Activated CD4-positive, alpha-beta memory T cell treated with anti-CD3 and anti-CD28 coated beads for 36 hours (primary cell): ENCODE data around the gene CRY2. TPM values are rescaled to one million over a fixed set of nuclear protein-coding genes. Genes with fewer than 3 reads are reported as not detected.

Experiments
- CTCF ChIA-PET: fragments of 350-600 bp; sonication (Branson Sonifier 250); formaldehyde crosslinking; loops from one replicate; lab custom pipeline; 2021; ENCODE audit warnings: antibody characterized with exemption, inconsistent platforms; lab: Charles Lee
- POLR2A ChIA-PET: fragments of 350-600 bp; sonication (Branson Sonifier 250); formaldehyde crosslinking; loops from one replicate; lab custom pipeline; 2021; ENCODE audit warnings: antibody characterized with exemption; lab: Charles Lee
- DNase-seq: peaks from one replicate; pipeline ENCODE4 v3.0.0-alpha.2; 2020
- H3K27ac Mint-ChIP-seq: one replicate; pipeline ENCODE4 v1.8.0; 2021; ENCODE audit warnings: mixed read lengths
- H3K27me3 Mint-ChIP-seq: one replicate; pipeline ENCODE4 v1.8.0; 2021; ENCODE audit warnings: mixed read lengths
- H3K36me3 Mint-ChIP-seq: one replicate; pipeline ENCODE4 v1.8.0; 2021; ENCODE audit warnings: mixed read lengths
- H3K4me1 Mint-ChIP-seq: one replicate; pipeline ENCODE4 v1.8.0; 2021; ENCODE audit warnings: low read depth, mixed read lengths
- H3K4me3 Mint-ChIP-seq: one replicate; pipeline ENCODE4 v1.8.0; 2021; ENCODE audit warnings: mild to moderate bottlenecking, mixed read lengths
- H3K9me3 Mint-ChIP-seq: one replicate; pipeline ENCODE4 v1.8.0; 2021; ENCODE audit warnings: mixed read lengths
- intact Hi-C: fragments of 100-400 bp; cut with micrococcal nuclease; formaldehyde crosslinking; loops from one replicate; pipeline ENCODE4 v1.15.1; 2023
- total RNA-seq, 2 experiments: library from RNA; stranded (reverse); gene quantifications; one replicate each; pipeline ENCODE4 v1.2.3, GENCODE V29; 2021

CRY2 gene
- total RNA-seq, 2 experiments from 2014 or later = 12.1 to 13.4 TPM

GRCh38 chr11:45927332-45927683, 80.0 kb downstream of the CRY2 start:
- Mint-ChIP-seq H3K4me1 (peaks cover 39% of the 10 kb centered on the region), H3K9me3 (no peaks in the 10 kb centered on the region), H3K36me3 (no peaks in the 10 kb centered on the region), H3K27ac (no peak overlapping the region), H3K27me3 (peaks cover 8% of the 10 kb centered on the region), H3K4me3 (no peak overlapping the region)
- POLR2A ChIA-PET = interaction anchor here (2.2 kb wide), 1 partner anchor 9 kb away, joined by 7 read pairs; the partner anchor contains the start of gene PEX16
- intact Hi-C loops = no loop called here
- CTCF ChIA-PET = interaction anchor here (0.7 to 2.6 kb wide), 2 partner anchors 38 to 84 kb away, joined by 3 to 9 read pairs; no protein-coding TSS in a partner anchor
- DNase-seq = no peak

- DNase-seq = no peak
- Mint-ChIP-seq H3K27me3 (peaks cover 8% of the 10 kb centered on the region), H3K27ac (no peak overlapping the region), H3K36me3 (no peaks in the 10 kb centered on the region), H3K4me1 (peaks cover 39% of the 10 kb centered on the region), H3K4me3 (no peak overlapping the region), H3K9me3 (no peaks in the 10 kb centered on the region)
- ChIA-PET CTCF (interaction anchor here (0.7 to 2.6 kb wide), 2 partner anchors 38 to 85 kb away, joined by 3 to 9 read pairs; no protein-coding TSS in a partner anchor), POLR2A (interaction anchor here (2.2 kb wide), 1 partner anchor 10 kb away, joined by 7 read pairs; the partner anchor contains the start of gene PEX16)
- intact Hi-C loops = no loop called here
Observed at GRCh38 chr11:45927684-45928413, 80.6 kb downstream of the CRY2 start.

- Mint-ChIP-seq H3K27me3 (peaks cover 5% of the 10 kb centered on the region), H3K4me3 (no peak overlapping the region), H3K27ac (no peak overlapping the region), H3K4me1 (peaks cover 36% of the 10 kb centered on the region), H3K36me3 (peaks cover 3% of the 10 kb centered on the region), H3K9me3 (no peaks in the 10 kb centered on the region)
- ChIA-PET POLR2A (interaction anchor here (2.2 kb wide), 1 partner anchor 11 kb away, joined by 7 read pairs; the partner anchor contains the start of gene PEX16), CTCF (interaction anchor here (2.2 kb wide), 1 partner anchor 78 kb away, joined by 9 read pairs; no protein-coding TSS in a partner anchor)
- DNase-seq = no peak
- intact Hi-C loops = no loop called here
Observed at GRCh38 chr11:45928535-45929215, 81.4 kb downstream of the CRY2 start.

- peak overlapping the region; percentile 75 for H3K27ac Mint-ChIP-seq
- intact Hi-C loops = no loop called here
- peaks cover 33% of the 10 kb centered on the region for H3K4me1 Mint-ChIP-seq
- no peaks in the 10 kb centered on the region for H3K9me3 Mint-ChIP-seq
- no peak for DNase-seq
- no peak overlapping the region for H3K4me3 Mint-ChIP-seq
- H3K27me3 Mint-ChIP-seq = no peaks in the 10 kb centered on the region
- POLR2A ChIA-PET = no interaction called here
- CTCF ChIA-PET = interaction anchor here (0.8 to 2.2 kb wide), 4 partner anchors 8 to 87 kb away, joined by 3 to 9 read pairs (median 4); no protein-coding TSS in a partner anchor
- H3K36me3 Mint-ChIP-seq = peaks cover 4% of the 10 kb centered on the region
Observed at GRCh38 chr11:45929486-45930030, 82.3 kb downstream of the CRY2 start.

- ChIA-PET POLR2A (no interaction called here), CTCF (interaction anchor here (0.8 to 2.2 kb wide), 5 partner anchors 9 to 1003 kb away, joined by 3 to 9 read pairs (median 4); no protein-coding TSS in a partner anchor)
- Mint-ChIP-seq H3K36me3 (peaks cover 4% of the 10 kb centered on the region), H3K27ac (peak overlapping the region; percentile 75), H3K27me3 (no peaks in the 10 kb centered on the region), H3K4me3 (no peak overlapping the region), H3K4me1 (peaks cover 33% of the 10 kb centered on the region), H3K9me3 (no peaks in the 10 kb centered on the region)
- intact Hi-C loops = no loop called here
- DNase-seq = peak; percentile 66
Observed at GRCh38 chr11:45930031-45930794, 82.9 kb downstream of the CRY2 start.

GRCh38 chr11:45930951-45931570, 83.8 kb downstream of the CRY2 start:
- no peaks in the 10 kb centered on the region for H3K9me3 Mint-ChIP-seq
- ChIA-PET CTCF (interaction anchor here (0.8 to 2.2 kb wide), 5 partner anchors 34 to 1004 kb away, joined by 3 to 9 read pairs (median 4); no protein-coding TSS in a partner anchor), POLR2A (no interaction called here)
- no peaks in the 10 kb centered on the region for H3K27me3 Mint-ChIP-seq
- H3K4me1 Mint-ChIP-seq = peaks cover 33% of the 10 kb centered on the region
- DNase-seq = no peak
- intact Hi-C loops = no loop called here
- peak overlapping the region; percentile 75 for H3K27ac Mint-ChIP-seq
- H3K36me3 Mint-ChIP-seq = peaks cover 4% of the 10 kb centered on the region
- no peak overlapping the region for H3K4me3 Mint-ChIP-seq

- peaks cover 6% of the 10 kb centered on the region for H3K36me3 Mint-ChIP-seq
- no peak for DNase-seq
- ChIA-PET CTCF (interaction anchor here (1.5 kb wide), 1 partner anchor 33 kb away, joined by 3 read pairs; no protein-coding TSS in a partner anchor), POLR2A (no interaction called here)
- peak overlapping the region; percentile 8 for H3K27ac Mint-ChIP-seq
- no peak overlapping the region for H3K4me3 Mint-ChIP-seq
- intact Hi-C loops = no loop called here
- no peaks in the 10 kb centered on the region for H3K9me3 Mint-ChIP-seq
- no peaks in the 10 kb centered on the region for H3K27me3 Mint-ChIP-seq
- peaks cover 33% of the 10 kb centered on the region for H3K4me1 Mint-ChIP-seq
Observed at GRCh38 chr11:45931739-45932138, 84.5 kb downstream of the CRY2 start.

GRCh38 chr11:45932217-45932616, 84.9 kb downstream of the CRY2 start:
- H3K9me3 Mint-ChIP-seq = no peaks in the 10 kb centered on the region
- peaks cover 30% of the 10 kb centered on the region for H3K4me1 Mint-ChIP-seq
- H3K27ac Mint-ChIP-seq = no peak overlapping the region
- ChIA-PET CTCF (interaction anchor here (1.5 kb wide), 1 partner anchor 33 kb away, joined by 3 read pairs; no protein-coding TSS in a partner anchor), POLR2A (no interaction called here)
- no peaks in the 10 kb centered on the region for H3K27me3 Mint-ChIP-seq
- DNase-seq = no peak
- peaks cover 8% of the 10 kb centered on the region for H3K36me3 Mint-ChIP-seq
- intact Hi-C loops = no loop called here
- no peak overlapping the region for H3K4me3 Mint-ChIP-seq

Other genes with a start within 250 kb of the CRY2 start
- under 1 TPM; 0.24 to 0.44 TPM for gene CHST1, start 181.9 kb upstream of the CRY2 start, total RNA-seq
- gene SLC35C1, start 42.3 kb upstream of the CRY2 start, total RNA-seq = 10 to 100 TPM; 10.7 to 11.4 TPM
- under 1 TPM; 0.43 to 0.58 TPM for gene MAPK8IP1, start 38.2 kb downstream of the CRY2 start, total RNA-seq
- under 1 TPM; 0.73 to 0.88 TPM for gene FREY1, start 59.8 kb downstream of the CRY2 start, total RNA-seq
- 10 to 100 TPM; 28.2 to 34.6 TPM for gene PEX16, start 70.4 kb downstream of the CRY2 start, total RNA-seq
- 1 to 10 TPM; 1.1 to 1.6 TPM for gene LARGE2, start 75.2 kb downstream of the CRY2 start, total RNA-seq